ENCODE results near the gene PSAP. TPM values are rescaled to one million over a fixed set of nuclear protein-coding genes. Genes with fewer than 3 reads are reported as not detected.

Gene PSAP
- polyA plus RNA-seq, 3 donors, result 3,391 to 8,673 (median 7,346) TPM

DNA sequence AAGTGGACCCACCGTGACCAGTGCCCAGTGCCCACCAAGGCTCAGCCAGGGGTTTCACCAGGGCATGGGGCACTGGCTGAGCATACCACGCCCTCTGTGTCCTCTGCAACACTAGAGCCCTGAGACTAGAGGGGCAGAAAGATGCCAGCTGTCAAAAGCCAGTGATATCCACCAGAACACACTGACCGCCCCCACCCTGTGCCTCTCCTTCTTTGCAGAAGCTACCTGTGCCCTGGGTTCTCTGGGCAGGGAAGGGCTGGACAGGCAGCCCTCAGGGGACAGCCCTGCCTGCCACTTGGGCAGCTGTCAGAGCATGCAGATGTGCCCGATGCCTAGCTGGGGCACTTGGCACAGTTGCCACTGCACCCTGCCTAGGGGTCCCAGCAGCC, 78.2 kb downstream of the PSAP start:
- Histone ChIP-seq H3K27ac (ENCODE audit: low read depth in 1 of 2, low read length in 2 of 2) (peak overlapping the region; percentile 90 to 92), H3K27me3 (ENCODE audit: control insufficient read depth in 2 of 2, insufficient read depth in 2 of 2, low read length in 2 of 2) (no peaks in the 10 kb centered on the region), H3K9ac (ENCODE audit: insufficient read depth, low read length, poor library complexity, severe bottlenecking) (peak overlapping the region; percentile 93), H3K79me2 (ENCODE audit: insufficient read depth, low read length) (peaks cover 93% of the 10 kb centered on the region), H3K4me3 (replicated peaks in 1 of 3; ENCODE audit: low read depth in 2 of 3, low read length in 3 of 3) (peak overlapping the region; percentile 93 to 99 (median 98)), H3K4me2 (replicated peaks; ENCODE audit: extremely low read depth, low read length, poor library complexity, severe bottlenecking) (peak overlapping the region; percentile 99), H3K36me3 (replicated peaks in 1 of 2; ENCODE audit: control insufficient read depth in 1 of 2, insufficient read depth in 2 of 2, low read length in 2 of 2) (peaks cover 32 to 47% of the 10 kb centered on the region in 2 donors), H4K20me1 (ENCODE audit: insufficient read depth, low read length) (peaks cover 58% of the 10 kb centered on the region), H3K4me1 (ENCODE audit: control insufficient read depth in 1 of 2, insufficient read depth in 2 of 2, low read length in 2 of 2) (peaks cover 68 to 86% of the 10 kb centered on the region in 2 donors), H2AFZ (ENCODE audit: insufficient read depth, low read depth, low read length, poor library complexity, severe bottlenecking) (no peak overlapping the region), H3K9me3 (replicated peaks in 1 of 2; ENCODE audit: control insufficient read depth in 1 of 2, insufficient read depth in 1 of 2, low read length in 2 of 2) (no peaks in the 10 kb centered on the region)
- intact Hi-C loops (cut with micrococcal nuclease), result loop anchor here (2.0 to 10.0 kb wide), 4 partner anchors 22 to 398 kb away; no protein-coding TSS in a partner anchor
- H3K27ac Mint-ChIP-seq, result peak overlapping the region; percentile 68 to 98 (median 97)
- H3K4me3 Mint-ChIP-seq, result peak overlapping the region; percentile 97 to 98
- H3K36me3 Mint-ChIP-seq, result peaks cover 38 to 53% of the 10 kb centered on the region in 2 donors
- TF ChIP-seq, protein P1, sequence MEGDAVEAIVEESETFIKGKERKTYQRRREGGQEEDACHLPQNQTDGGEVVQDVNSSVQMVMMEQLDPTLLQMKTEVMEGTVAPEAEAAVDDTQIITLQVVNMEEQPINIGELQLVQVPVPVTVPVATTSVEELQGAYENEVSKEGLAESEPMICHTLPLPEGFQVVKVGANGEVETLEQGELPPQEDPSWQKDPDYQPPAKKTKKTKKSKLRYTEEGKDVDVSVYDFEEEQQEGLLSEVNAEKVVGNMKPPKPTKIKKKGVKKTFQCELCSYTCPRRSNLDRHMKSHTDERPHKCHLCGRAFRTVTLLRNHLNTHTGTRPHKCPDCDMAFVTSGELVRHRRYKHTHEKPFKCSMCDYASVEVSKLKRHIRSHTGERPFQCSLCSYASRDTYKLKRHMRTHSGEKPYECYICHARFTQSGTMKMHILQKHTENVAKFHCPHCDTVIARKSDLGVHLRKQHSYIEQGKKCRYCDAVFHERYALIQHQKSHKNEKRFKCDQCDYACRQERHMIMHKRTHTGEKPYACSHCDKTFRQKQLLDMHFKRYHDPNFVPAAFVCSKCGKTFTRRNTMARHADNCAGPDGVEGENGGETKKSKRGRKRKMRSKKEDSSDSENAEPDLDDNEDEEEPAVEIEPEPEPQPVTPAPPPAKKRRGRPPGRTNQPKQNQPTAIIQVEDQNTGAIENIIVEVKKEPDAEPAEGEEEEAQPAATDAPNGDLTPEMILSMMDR (IDR thresholded peaks at IDR 0.05), result no peak
- H3K27me3 Mint-ChIP-seq (ENCODE audit: low read depth in 3 of 3), result peaks cover 0 to 5% (median 2%) of the 10 kb centered on the region in 3 donors
- 2% methylated on average over 4 of the region's 4 CpGs for WGBS (ENCODE audit: insufficient coverage)
- peaks cover 0 to 5% (median 0%) of the 10 kb centered on the region in 7 donors for H3K9me3 Mint-ChIP-seq
- no peak for DNase-seq
- H3K4me1 Mint-ChIP-seq, result peaks cover 76% of the 10 kb centered on the region

DNA sequence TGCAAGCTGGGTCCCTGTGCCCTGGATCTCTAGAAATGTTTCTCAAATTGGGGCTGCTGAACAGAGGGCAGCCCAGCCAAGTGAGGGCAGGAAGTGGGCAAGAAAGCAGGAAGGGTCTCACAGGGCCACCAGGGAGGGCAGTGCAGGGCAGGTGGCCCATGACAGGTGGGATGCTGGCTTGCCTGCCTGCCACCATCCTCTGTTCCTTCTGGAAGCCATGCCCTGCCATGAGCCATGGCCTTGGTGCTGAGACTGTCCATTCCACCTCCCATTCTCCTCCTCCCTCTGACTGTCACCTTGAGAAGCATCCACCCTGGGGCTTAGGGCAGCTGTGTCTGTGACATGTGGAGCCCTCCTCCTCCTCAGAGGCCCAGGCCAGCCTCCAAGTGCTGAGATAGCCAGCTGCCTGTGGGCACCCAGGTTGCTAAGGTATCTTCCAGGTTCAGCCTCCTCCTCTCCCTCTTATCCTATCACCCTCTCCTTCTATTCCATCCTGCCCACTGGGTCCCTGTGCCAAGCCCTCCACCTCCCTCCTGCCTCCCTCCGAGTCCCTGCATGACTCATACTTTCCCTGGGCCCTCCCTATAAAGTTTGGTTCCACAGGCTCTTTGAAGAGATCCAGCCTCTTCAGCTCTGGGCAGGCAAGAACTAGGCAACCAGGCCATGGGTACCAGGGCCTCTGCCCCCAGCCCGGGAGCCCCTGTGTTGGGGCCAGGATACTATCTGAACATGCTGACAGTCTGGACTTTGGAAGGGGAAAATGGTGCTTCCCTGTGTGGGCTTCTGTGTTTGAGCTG, 79.0 kb downstream of the PSAP start:
- Histone ChIP-seq H3K4me2 (replicated peaks; ENCODE audit: extremely low read depth, low read length, poor library complexity, severe bottlenecking) (peak overlapping the region; percentile 99), H3K36me3 (replicated peaks in 1 of 2; ENCODE audit: control insufficient read depth in 1 of 2, insufficient read depth in 2 of 2, low read length in 2 of 2) (peaks cover 41 to 55% of the 10 kb centered on the region in 2 donors), H3K9me3 (replicated peaks in 1 of 2; ENCODE audit: control insufficient read depth in 1 of 2, insufficient read depth in 1 of 2, low read length in 2 of 2) (no peaks in the 10 kb centered on the region), H2AFZ (ENCODE audit: insufficient read depth, low read depth, low read length, poor library complexity, severe bottlenecking) (no peak overlapping the region), H3K79me2 (ENCODE audit: insufficient read depth, low read length) (peaks cover 94% of the 10 kb centered on the region), H3K27me3 (ENCODE audit: control insufficient read depth in 2 of 2, insufficient read depth in 2 of 2, low read length in 2 of 2) (no peaks in the 10 kb centered on the region), H3K9ac (ENCODE audit: insufficient read depth, low read length, poor library complexity, severe bottlenecking) (peak overlapping the region; percentile 93), H3K4me1 (ENCODE audit: control insufficient read depth in 1 of 2, insufficient read depth in 2 of 2, low read length in 2 of 2) (peaks cover 68 to 86% of the 10 kb centered on the region in 2 donors), H3K4me3 (replicated peaks in 1 of 3; ENCODE audit: low read depth in 2 of 3, low read length in 3 of 3) (peak overlapping the region; percentile 93 to 99 (median 98)), H3K27ac (ENCODE audit: low read depth in 1 of 2, low read length in 2 of 2) (peak overlapping the region; percentile 90 to 92), H4K20me1 (ENCODE audit: insufficient read depth, low read length) (peaks cover 66% of the 10 kb centered on the region)
- WGBS (ENCODE audit: insufficient coverage), result 0% methylated on average over 2 of the region's 2 CpGs
- Mint-ChIP-seq H3K27ac (peak overlapping the region; percentile 96 to 98 (median 98)), H3K36me3 (peaks cover 46 to 57% of the 10 kb centered on the region in 2 donors), H3K27me3 (ENCODE audit: low read depth in 3 of 3) (peaks cover 0 to 2% (median 0%) of the 10 kb centered on the region in 3 donors), H3K4me1 (peaks cover 76% of the 10 kb centered on the region), H3K9me3 (peaks cover 0 to 4% (median 0%) of the 10 kb centered on the region in 7 donors), H3K4me3 (peak overlapping the region; percentile 97 to 98)
- intact Hi-C loops (cut with micrococcal nuclease), result loop anchor here (2.0 to 10.0 kb wide), 6 partner anchors 19 to 397 kb away; no protein-coding TSS in a partner anchor
- TF ChIP-seq, protein P1 (IDR thresholded peaks at IDR 0.05), result no peak
- peak in 1 of 3 donors; percentile 60 for DNase-seq
